CD4-positive, alpha-beta T cell treated with Interleukin-6 at 100 ng/mL for 8 hours (primary cell): ENCODE measurements around the gene MET.
"Not testable (repeated sequence)": the region's sequence is repeated elsewhere in the genome, so short reads cannot be mapped to it uniquely, and the experiment has no call there.

Source experiments
- DNase-seq: peaks from one replicate; pipeline ENCODE4 v3.0.0-alpha.2; 2020; ENCODE audit warnings: mixed read lengths, low spot score

MET gene

DNA sequence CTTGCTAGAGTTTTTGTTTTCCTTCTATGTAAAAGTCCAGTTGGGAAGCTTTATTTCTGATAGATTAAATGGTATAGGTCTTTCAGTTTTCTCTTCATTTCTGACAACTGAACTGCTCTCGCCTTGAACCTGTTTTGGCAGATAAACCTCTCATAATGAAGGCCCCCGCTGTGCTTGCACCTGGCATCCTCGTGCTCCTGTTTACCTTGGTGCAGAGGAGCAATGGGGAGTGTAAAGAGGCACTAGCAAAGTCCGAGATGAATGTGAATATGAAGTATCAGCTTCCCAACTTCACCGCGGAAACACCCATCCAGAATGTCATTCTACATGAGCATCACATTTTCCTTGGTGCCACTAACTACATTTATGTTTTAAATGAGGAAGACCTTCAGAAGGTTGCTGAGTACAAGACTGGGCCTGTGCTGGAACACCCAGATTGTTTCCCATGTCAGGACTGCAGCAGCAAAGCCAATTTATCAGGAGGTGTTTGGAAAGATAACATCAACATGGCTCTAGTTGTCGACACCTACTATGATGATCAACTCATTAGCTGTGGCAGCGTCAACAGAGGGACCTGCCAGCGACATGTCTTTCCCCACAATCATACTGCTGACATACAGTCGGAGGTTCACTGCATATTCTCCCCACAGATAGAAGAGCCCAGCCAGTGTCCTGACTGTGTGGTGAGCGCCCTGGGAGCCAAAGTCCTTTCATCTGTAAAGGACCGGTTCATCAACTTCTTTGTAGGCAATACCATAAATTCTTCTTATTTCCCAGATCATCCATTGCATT lies 27.1 kb downstream of the MET start:
- DNase-seq = no peak

DNA sequence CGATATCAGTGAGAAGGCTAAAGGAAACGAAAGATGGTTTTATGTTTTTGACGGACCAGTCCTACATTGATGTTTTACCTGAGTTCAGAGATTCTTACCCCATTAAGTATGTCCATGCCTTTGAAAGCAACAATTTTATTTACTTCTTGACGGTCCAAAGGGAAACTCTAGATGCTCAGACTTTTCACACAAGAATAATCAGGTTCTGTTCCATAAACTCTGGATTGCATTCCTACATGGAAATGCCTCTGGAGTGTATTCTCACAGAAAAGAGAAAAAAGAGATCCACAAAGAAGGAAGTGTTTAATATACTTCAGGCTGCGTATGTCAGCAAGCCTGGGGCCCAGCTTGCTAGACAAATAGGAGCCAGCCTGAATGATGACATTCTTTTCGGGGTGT lies 27.7 kb downstream of the MET start:
- no peak for DNase-seq

DNA sequence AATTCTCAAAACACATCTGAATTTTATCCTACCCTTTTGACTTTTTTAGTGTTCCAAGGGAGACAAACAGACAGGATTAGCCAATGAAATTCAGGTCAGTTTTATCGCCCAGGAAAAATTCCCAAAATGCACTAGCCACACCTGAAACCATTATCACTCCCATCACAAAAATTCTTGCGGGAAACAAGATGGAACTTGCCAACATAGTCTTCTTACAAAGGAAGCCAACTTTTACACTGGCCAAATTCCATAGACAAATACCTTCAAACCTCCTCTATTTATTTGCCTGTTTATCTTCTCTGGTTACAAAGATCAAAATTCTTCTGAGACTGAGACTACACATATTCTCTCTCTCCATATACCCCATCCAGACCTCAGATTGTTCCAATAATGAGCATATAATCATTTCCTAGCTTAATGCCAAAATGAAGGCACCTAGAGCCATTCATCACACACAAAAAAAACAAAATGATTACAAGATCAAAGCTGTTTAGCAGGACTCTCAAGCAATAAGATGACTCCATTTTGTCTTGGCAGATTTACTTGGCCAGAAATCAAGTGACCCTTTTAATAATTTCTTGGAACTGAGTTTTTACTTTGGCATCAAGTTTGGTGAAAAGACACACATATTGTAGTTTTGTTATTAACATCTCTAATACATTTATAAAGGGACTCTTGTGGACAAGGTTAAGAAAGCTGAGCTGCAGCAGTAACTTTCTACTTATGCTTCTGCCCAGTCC lies 30.2 kb downstream of the MET start:
- no peak for DNase-seq

- no peak for DNase-seq
Measured at GRCh38 chr7:116704650-116705228, 32.7 kb downstream of the MET start.

- no peak for DNase-seq
Measured at GRCh38 chr7:116705419-116705818, 33.4 kb downstream of the MET start.

- DNase-seq = no peak
Measured at GRCh38 chr7:116706668-116707126, 34.7 kb downstream of the MET start.

DNA sequence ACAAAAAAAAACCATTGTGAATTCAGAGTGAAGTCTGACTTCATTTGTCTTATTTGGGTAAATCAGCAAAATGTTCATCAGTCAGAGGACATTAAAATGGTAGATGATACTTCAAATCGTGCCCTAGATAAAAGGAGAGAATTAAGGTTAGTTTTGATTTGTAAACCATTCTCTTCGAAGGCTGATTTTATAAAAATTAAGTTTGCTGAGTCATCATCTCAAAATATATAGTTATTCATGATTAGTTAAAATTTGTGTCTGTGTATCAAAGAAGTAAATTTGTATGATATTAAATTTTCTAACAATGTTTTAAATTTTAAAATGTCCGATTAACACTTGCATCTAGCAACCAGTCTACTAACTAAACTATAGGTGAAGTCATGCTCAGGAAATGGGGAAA lies 35.3 kb downstream of the MET start:
- no peak for DNase-seq

DNA sequence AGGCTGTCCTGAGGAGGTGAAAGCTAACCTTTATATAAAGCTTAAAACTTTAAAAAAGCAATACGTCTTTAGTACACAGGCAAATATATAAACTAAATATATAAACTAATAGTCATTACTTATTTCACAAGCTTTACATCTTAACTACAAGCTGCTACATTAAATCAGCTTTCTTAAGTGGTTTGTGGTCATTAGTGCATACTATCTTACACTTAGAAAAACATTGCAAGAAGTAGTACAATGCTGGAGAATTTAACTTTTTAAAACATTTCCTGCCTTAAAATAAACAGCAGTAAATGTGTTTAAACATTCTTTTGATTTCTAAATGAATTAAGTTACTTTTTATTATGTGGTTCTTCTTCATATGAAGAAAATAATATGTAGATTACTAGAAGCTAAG lies 36.3 kb downstream of the MET start:
- DNase-seq = no peak

DNA sequence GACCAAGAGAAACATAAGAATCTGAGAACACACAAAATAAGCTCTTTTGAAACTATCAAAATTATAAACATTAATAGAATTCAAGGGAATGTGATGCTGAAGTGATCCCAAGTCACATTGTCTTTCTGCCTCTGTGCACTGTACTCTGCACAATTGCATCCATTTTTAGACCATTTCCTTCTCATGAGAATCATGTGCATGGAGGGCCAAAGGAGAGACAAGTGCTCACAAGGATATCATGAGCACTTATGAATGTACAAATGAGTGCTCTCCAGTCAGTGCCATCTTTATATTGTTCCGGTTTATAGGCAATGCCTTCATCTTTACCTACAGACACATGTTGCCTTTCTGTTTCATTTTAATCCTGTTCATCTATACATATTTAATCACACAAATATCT lies 36.9 kb downstream of the MET start:
- DNase-seq = no peak

- DNase-seq = no peak
Measured at GRCh38 chr7:116709336-116709735, 37.3 kb downstream of the MET start.

- no peak for DNase-seq
Measured at GRCh38 chr7:116710764-116711452, 38.9 kb downstream of the MET start.

GRCh38 chr7:116711790-116712189 lies 39.8 kb downstream of the MET start:
- DNase-seq = no peak

GRCh38 chr7:116713500-116713899 lies 41.5 kb downstream of the MET start:
- no peak for DNase-seq

DNA sequence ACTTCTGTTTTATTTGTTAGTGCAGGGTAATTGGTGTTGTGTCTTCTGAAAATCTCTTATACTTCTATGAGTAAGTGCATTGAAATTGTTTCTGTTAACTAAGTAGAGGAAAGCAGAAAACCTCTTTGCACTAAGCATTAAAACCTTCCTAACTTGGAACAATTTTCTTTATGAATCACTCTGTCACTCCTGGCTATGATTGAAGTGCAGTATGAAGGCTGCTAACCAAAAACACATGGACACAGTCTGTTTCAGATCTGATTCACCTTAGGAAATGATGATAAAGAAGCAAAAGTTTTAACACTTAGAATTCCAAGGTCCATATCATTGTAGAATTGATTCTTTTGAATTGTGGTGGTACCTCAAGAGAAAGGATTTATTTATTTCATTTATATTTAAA lies 41.9 kb downstream of the MET start:
- no peak for DNase-seq

DNA sequence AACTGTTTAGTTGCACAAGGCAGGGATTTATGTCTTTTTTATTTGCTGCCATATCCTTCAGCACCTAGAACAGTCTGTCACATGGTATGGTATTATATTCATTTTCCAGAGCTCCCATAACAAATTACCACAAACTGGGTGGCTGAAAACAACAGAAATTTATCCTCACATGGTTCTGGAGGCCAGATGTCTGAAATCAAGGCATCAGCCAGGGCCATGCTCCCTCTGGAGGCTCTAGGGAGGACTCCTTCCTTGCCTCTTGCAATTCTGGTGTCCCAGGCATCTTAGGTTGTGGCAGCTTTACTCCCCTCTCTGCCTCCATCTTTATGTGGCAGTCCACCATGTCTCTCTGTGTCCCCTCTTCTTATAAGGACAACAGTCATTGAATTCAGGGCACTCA lies 43.1 kb downstream of the MET start:
- DNase-seq = no peak

- no peak for DNase-seq
Measured at GRCh38 chr7:116717137-116717536, 45.1 kb downstream of the MET start.

DNA sequence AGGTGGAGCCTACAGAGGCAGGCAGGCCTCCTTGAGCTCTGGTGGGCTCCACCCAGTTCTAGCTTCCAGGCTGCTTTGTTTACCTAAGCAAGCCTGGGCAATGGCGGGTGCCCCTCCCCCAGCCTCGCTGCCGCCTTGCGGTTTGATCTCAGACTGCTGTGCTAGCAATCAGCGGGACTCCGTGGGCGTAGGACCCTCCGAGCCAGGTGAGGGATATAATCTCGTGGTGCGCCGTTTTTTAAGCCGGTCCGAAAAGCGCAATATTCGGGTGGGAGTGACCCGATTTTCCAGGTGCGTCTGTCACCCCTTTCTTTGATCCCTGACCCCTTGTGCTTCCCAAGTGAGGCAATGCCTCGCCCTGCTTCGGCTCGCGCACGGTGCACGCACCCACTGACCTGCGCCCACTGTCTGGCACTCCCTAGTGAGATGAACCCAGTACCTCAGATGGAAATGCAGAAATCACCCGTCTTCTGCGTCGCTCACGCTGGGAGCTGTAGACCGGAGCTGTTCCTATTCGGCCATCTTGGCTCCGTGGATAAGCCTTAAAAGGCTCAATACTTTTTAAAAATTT lies 52.0 kb downstream of the MET start:
- not testable (repeated sequence) for DNase-seq

DNA sequence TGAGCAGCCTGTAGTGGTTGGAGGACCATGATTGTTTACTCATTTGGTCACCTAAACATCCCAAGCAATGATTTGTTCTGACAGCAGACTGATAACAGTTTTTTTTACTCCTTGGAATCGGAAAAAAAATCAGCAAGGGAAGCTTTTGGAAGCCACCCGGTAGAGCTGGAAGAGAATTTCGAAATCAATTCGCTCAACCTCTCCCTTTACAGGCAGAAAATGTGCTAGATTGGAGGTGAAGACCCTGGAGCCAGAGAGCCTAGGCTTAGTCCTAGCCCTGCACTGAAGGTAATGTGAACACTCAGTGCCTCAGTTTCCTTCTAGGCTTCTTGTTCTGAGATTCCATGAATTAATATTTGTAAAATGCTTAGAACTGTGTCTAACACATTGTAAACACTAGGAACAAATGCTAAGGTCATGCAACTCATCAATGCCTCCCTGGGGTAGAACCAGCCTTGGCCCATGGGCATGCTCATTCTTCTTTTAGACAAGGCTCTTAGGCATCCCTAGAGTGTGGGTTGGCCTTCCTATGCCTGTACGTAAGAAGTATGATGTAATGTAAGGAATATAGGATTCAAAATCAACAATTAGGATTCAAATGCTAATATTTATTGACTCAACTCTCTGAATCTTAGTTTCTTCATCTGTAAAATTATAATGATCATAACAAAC lies 52.7 kb downstream of the MET start:
- DNase-seq = no peak

- no peak for DNase-seq
Measured at GRCh38 chr7:116726149-116726548, 54.2 kb downstream of the MET start.

DNA sequence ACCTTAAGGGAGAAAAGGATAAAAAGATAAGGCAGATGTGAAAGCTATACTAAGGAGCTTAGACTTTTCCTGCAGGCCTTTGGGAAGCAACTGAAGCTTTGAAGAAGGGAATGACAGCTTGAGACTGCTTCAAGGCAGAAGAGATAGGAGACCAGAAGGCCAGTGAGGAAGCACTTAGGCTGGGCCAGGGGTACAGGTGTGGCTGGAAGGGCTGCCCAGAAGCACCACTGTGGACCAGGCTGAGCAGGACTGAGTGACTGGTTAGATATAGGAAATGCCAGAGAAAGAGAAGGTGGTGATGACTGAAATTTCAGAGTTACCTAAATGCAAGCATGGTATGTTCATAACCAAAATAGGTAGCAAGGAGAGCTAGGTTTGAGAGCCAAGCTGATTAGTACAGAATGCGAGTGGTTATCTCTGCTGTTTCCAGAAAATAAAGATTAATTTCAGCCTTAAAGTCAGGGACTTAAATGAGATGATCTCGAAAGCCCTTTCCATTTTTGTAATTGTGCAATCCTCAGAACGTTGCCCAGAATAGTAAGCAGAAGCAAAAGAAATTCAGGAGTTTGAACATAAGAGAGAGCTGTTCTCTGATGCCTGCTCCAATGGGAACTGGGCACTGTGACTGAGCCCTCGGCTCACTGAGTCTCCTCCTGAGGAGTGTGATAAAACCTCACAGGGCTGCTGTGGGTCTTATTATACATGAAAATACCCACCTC lies 54.9 kb downstream of the MET start:
- DNase-seq = no peak

DNA sequence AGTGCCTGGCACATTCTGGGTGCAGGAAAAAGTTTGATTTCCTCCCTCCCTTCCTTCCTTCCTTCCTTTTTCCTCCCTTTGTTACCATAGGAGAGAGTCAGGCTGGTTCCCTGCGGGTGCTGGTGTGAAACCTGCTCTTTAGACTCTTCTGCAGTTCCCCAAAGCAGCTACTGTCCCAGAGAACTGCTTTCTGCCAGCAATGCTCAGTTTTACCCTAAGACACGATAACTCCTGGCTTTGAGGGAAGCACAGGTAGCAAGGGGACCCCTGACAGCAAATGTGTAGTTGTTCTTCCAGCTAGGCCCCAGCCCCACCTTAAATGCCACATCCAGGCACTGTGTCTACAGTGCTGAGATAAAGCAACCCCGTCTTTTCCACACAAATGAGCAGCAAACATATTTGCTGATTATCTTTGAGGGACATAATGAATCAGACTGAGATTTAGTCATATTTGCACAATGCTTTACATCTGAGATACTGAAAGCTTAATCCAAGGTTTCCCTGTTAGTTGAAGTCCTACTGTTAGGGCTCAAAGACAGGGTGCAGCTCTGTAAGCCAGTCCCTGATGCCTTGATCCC lies 55.5 kb downstream of the MET start:
- DNase-seq = no peak
